Coronary artery (tissue), 2 donors: ENCODE results near the gene MESD.

ENCODE experiments used
- DNase-seq: peaks from one replicate; pipeline ENCODE4 v3.0.0-alpha.2; 2017; ENCODE audit warnings: low spot score
- H3K27ac ChIP-seq, 2 donors: fragments of 200-600 bp; sonication (generic); one replicate each; pipeline ENCODE4 v1.5.1; 2016 to 2019
- H3K4me3 ChIP-seq: fragments of 200-600 bp; sonication (generic); 2 replicates; pipeline ENCODE4 v1.5.1; 2016; ENCODE audit warnings: mild to moderate bottlenecking, moderate library complexity
- CTCF ChIP-seq: fragments of 200-600 bp; sonication (generic); IDR thresholded peaks from one replicate; pipeline ENCODE4 v1.5.1; 2019; ENCODE audit warnings: antibody characterized with exemption

Gene MESD

GRCh38 chr15:80982839-80983238, 6.8 kb downstream of the MESD start:
- no peak for TF ChIP-seq CTCF
- Histone ChIP-seq H3K27ac (no peak overlapping the region), H3K4me3 (no peak overlapping the region)
- DNase-seq = no peak

GRCh38 chr15:80982205-80982604, 7.4 kb downstream of the MESD start:
- no peak overlapping the region for H3K27ac ChIP-seq
- H3K4me3 ChIP-seq = no peak overlapping the region
- no peak for TF ChIP-seq CTCF
- no peak for DNase-seq

GRCh38 chr15:80979538-80980200, 9.9 kb downstream of the MESD start:
- no peak for DNase-seq
- Histone ChIP-seq H3K27ac (no peak overlapping the region), H3K4me3 (no peak overlapping the region)
- TF ChIP-seq CTCF = no peak

- no peak for DNase-seq
- TF ChIP-seq CTCF = no peak
- H3K4me3 ChIP-seq = no peak overlapping the region
- H3K27ac ChIP-seq = no peak overlapping the region
Observed at GRCh38 chr15:80978685-80979329, 10.8 kb downstream of the MESD start.

GRCh38 chr15:80977627-80978036, 12.0 kb downstream of the MESD start:
- no peak for DNase-seq
- TF ChIP-seq CTCF = no peak
- H3K27ac ChIP-seq = no peak overlapping the region

GRCh38 chr15:80976851-80977250, 12.8 kb downstream of the MESD start:
- no peak for DNase-seq
- no peak for TF ChIP-seq CTCF
- H3K27ac ChIP-seq = no peak overlapping the region
- no peak overlapping the region for H3K4me3 ChIP-seq

More at GRCh38 chr15:80977627-80978036, 12.0 kb downstream of the MESD start:
- no peak overlapping the region for H3K4me3 ChIP-seq

- Histone ChIP-seq H3K4me3 (no peak overlapping the region), H3K27ac (no peak overlapping the region)
- no peak for DNase-seq
- no peak for TF ChIP-seq CTCF
Observed at GRCh38 chr15:80974914-80975313, 14.7 kb downstream of the MESD start.
